Globus pallidus (tissue), 1 donor: Measurements from ENCODE around the gene CIAPIN1.

ENCODE experiments used
- DNase-seq: peaks from one replicate; pipeline ENCODE4 v3.0.0-alpha.2; 2015; ENCODE audit warnings: low spot score

Gene CIAPIN1

GRCh38 chr16:57382535-57383275 is 64.5 kb downstream of the CIAPIN1 start:
- no peak for DNase-seq

- no peak for DNase-seq
Observed at GRCh38 chr16:57381791-57382534, 65.2 kb downstream of the CIAPIN1 start.

GRCh38 chr16:57380671-57381462 is 66.3 kb downstream of the CIAPIN1 start:
- no peak for DNase-seq

- no peak for DNase-seq
Observed at GRCh38 chr16:57379579-57379978, 67.6 kb downstream of the CIAPIN1 start.
